ENCODE results near the gene ERG. TPM values are rescaled to one million over a fixed set of nuclear protein-coding genes. Genes with fewer than 3 reads are reported as not detected.

ERG gene
- total and polyA plus RNA-seq, 9 of the 15 experiments (the other 6 are each of a cell fraction or from before 2014, with no cell fraction given) = 0.06 TPM; not detected in 8

- 9% methylated on average over 5 of the region's 5 CpGs for WGBS (ENCODE audit: insufficient coverage, low coverage, missing lambda C conversion rate)
- H3K4me2 ChIP-seq (ENCODE audit: insufficient read depth, low read length) = no peak overlapping the region
- intact Hi-C loops (cut with micrococcal nuclease) (loop anchor here (10.0 kb wide), 2 partner anchors 444 to 684 kb away; partner anchors contain the start of gene KCNJ6), in situ Hi-C loops (cut with MboI) (no loop called here)
- FAIRE-seq (no peak), ATAC-seq (no peak), DNase-seq (ENCODE audit: extremely low read depth in 1 of 4, low spot score in 3 of 4) (no peak)
- BruUV-seq (replicated peaks) = no TSS peak
- no peaks in the 10 kb centered on the region for H3K9me1 ChIP-seq (ENCODE audit: control insufficient read depth, insufficient read depth, low read length)
- H2AFZ ChIP-seq (ENCODE audit: low read depth, low read length) = no peak overlapping the region
- H3K9me3 ChIP-seq (replicated peaks; ENCODE audit: control insufficient read depth, insufficient read depth, low read depth, low read length) = no peaks in the 10 kb centered on the region
- H3K4me1 ChIP-seq (replicated peaks in 1 of 2; ENCODE audit: control insufficient read depth in 2 of 2, insufficient read depth in 2 of 2, low read length in 2 of 2) = peaks cover 0 to 5% of the 10 kb centered on the region in 2 experiments; a peak in 1 of 5 replicates
- no peak overlapping the region for H3K27ac ChIP-seq (ENCODE audit: extremely low read depth, low read depth, low read length)
- no peak overlapping the region for H3K9ac ChIP-seq (ENCODE audit: insufficient read depth in 1 of 2, low read depth in 2 of 2, low read length in 2 of 2)
- no peaks in the 10 kb centered on the region for H3K36me3 ChIP-seq (ENCODE audit: control insufficient read depth, insufficient read depth, low read length)
- H3K79me2 ChIP-seq (ENCODE audit: control insufficient read depth, insufficient read depth, low read length) = no peaks in the 10 kb centered on the region
- TF ChIP-seq HCFC1 (IDR thresholded peaks at IDR 0.05; ENCODE audit: low read depth, low read length) = no peak
- ChIA-PET POLR2A (interaction anchor here (0.6 kb wide), 1 partner anchor 620 kb away, joined by 3 read pairs; no protein-coding TSS in a partner anchor), CTCF (ENCODE audit: low intra/inter-chr PET ratio) (no interaction called here)
- H3K4me3 ChIP-seq = no peak overlapping the region
- no peaks in the 10 kb centered on the region for H4K20me1 ChIP-seq (replicated peaks; ENCODE audit: control insufficient read depth, insufficient read depth, low read length)
- peaks cover 0 to 8% of the 10 kb centered on the region in 2 experiments; a peak in 2 of 5 replicates for H3K27me3 ChIP-seq (ENCODE audit: control insufficient read depth in 2 of 2, insufficient read depth in 2 of 2, low read length in 2 of 2)
Observed at GRCh38 chr21:38359090-38359489, 139.2 kb downstream of the ERG start.

GRCh38 chr21:38358666-38359065 is 139.6 kb downstream of the ERG start:
- BruUV-seq (replicated peaks) = no TSS peak
- FAIRE-seq = no peak
- no peak overlapping the region for H3K27ac ChIP-seq (ENCODE audit: extremely low read depth, low read depth, low read length)
- ChIA-PET POLR2A (no interaction called here), CTCF (ENCODE audit: low intra/inter-chr PET ratio) (no interaction called here)
- intact Hi-C loops (cut with micrococcal nuclease) = loop anchor here (10.0 kb wide), 2 partner anchors 444 to 684 kb away; partner anchors contain the start of gene KCNJ6
- no peak overlapping the region for H3K4me3 ChIP-seq
- no peaks in the 10 kb centered on the region for H4K20me1 ChIP-seq (replicated peaks; ENCODE audit: control insufficient read depth, insufficient read depth, low read length)
- no peak overlapping the region for H3K9ac ChIP-seq (ENCODE audit: insufficient read depth in 1 of 2, low read depth in 2 of 2, low read length in 2 of 2)
- H3K36me3 ChIP-seq (ENCODE audit: control insufficient read depth, insufficient read depth, low read length) = no peaks in the 10 kb centered on the region
- no peak overlapping the region for H2AFZ ChIP-seq (ENCODE audit: low read depth, low read length)
- no peak for DNase-seq (ENCODE audit: extremely low read depth in 1 of 4, low spot score in 3 of 4)
- peaks cover 0 to 5% of the 10 kb centered on the region in 2 experiments; a peak in 1 of 5 replicates for H3K4me1 ChIP-seq (replicated peaks in 1 of 2; ENCODE audit: control insufficient read depth in 2 of 2, insufficient read depth in 2 of 2, low read length in 2 of 2)
- in situ Hi-C loops (cut with MboI) = no loop called here
- H3K79me2 ChIP-seq (ENCODE audit: control insufficient read depth, insufficient read depth, low read length) = no peaks in the 10 kb centered on the region
- no peaks in the 10 kb centered on the region for H3K9me1 ChIP-seq (ENCODE audit: control insufficient read depth, insufficient read depth, low read length)
- no peak for ATAC-seq
- no peaks in the 10 kb centered on the region for H3K9me3 ChIP-seq (replicated peaks; ENCODE audit: control insufficient read depth, insufficient read depth, low read depth, low read length)
- H3K4me2 ChIP-seq (ENCODE audit: insufficient read depth, low read length) = no peak overlapping the region
- H3K27me3 ChIP-seq (ENCODE audit: control insufficient read depth in 2 of 2, insufficient read depth in 2 of 2, low read length in 2 of 2) = peaks cover 0 to 8% of the 10 kb centered on the region in 2 experiments; a peak in 2 of 5 replicates
- WGBS (ENCODE audit: insufficient coverage, low coverage, missing lambda C conversion rate) = 3% methylated on average over 3 of the region's 3 CpGs
- TF ChIP-seq ZNF280A (IDR thresholded peaks at IDR 0.05; ENCODE audit: low read depth, partially characterized antibody) (no peak), MLX (CRISPR knock-in tag; conservative IDR thresholded peaks at IDR 0.05) (no peak), TBL1XR1 (IDR thresholded peaks at IDR 0.05; ENCODE audit: low read length in 2 of 2) (no peak)
